Trophoblast cell (in vitro differentiated cells and primary cell): ENCODE measurements around the gene CHPT1.
"Not testable (repeated sequence)": the region's sequence is repeated elsewhere in the genome, so short reads cannot be mapped to it uniquely, and the experiment has no call there.

Source experiments
- DNase-seq, 2 donors: peaks; one replicate each; pipeline ENCODE4 v3.0.0-alpha.2; 2016
- H2AFZ ChIP-seq: 2 replicates; pipeline ENCODE4 v1.6.1; 2013; ENCODE audit warnings: low read length, moderate library complexity, mild to moderate bottlenecking; ENCODE audit not compliant: insufficient read depth, poor library complexity
- H2AK5ac ChIP-seq: 2 replicates; pipeline ENCODE4 v1.6.1; 2013; ENCODE audit warnings: mild to moderate bottlenecking, low read length
- H2BK120ac ChIP-seq: 2 replicates; pipeline ENCODE4 v1.6.1; 2013; ENCODE audit warnings: low read length, mild to moderate bottlenecking, moderate library complexity; ENCODE audit not compliant: insufficient read depth, poor library complexity
- H2BK12ac ChIP-seq: 2 replicates; pipeline ENCODE4 v1.6.1; 2013; ENCODE audit warnings: mild to moderate bottlenecking, low read length, moderate library complexity
- H2BK5ac ChIP-seq: 2 replicates; pipeline ENCODE4 v1.6.1; 2013; ENCODE audit warnings: low read length, low read depth, moderate library complexity, mild to moderate bottlenecking; ENCODE audit not compliant: poor library complexity
- H3K14ac ChIP-seq: 2 replicates; pipeline ENCODE4 v1.6.1; 2013; ENCODE audit warnings: mild to moderate bottlenecking, low read length
- H3K18ac ChIP-seq: 2 replicates; pipeline ENCODE4 v1.6.1; 2013; ENCODE audit warnings: mild to moderate bottlenecking, low read length
- H3K23ac ChIP-seq: 2 replicates; pipeline ENCODE4 v1.6.1; 2013; ENCODE audit warnings: low read length
- H3K27ac ChIP-seq: 2 replicates; pipeline ENCODE4 v1.5.1; 2013; ENCODE audit warnings: low read depth, mild to moderate bottlenecking, inconsistent platforms, low read length, moderate library complexity
- H3K27me3 ChIP-seq: 2 replicates; pipeline ENCODE4 v1.6.1; 2013; ENCODE audit warnings: inconsistent platforms, mild to moderate bottlenecking, low read length, moderate library complexity; ENCODE audit not compliant: insufficient read depth
- H3K36me3 ChIP-seq, 2 experiments: 1 replicate in 1 of 2; 2 replicates in 1 of 2; pipeline ENCODE4 v1.6.1; 2013; ENCODE audit warnings: low read length in 2 of 2, mild to moderate bottlenecking in 2 of 2, moderate library complexity in 1 of 2; ENCODE audit not compliant: insufficient read depth in 2 of 2, control insufficient read depth in 1 of 2
- H3K4ac ChIP-seq: 2 replicates; pipeline ENCODE4 v1.6.1; 2013; ENCODE audit warnings: low read depth, mild to moderate bottlenecking, low read length, moderate library complexity
- H3K4me1 ChIP-seq, 2 experiments: 1 replicate in 1 of 2; 2 replicates in 1 of 2; pipeline ENCODE4 v1.6.1; 2013; ENCODE audit warnings: low read length in 2 of 2, mild to moderate bottlenecking in 2 of 2, moderate library complexity in 1 of 2; ENCODE audit not compliant: insufficient read depth in 2 of 2, control insufficient read depth in 1 of 2
- H3K4me2 ChIP-seq: 2 replicates; pipeline ENCODE4 v1.6.1; 2013; ENCODE audit warnings: inconsistent platforms, mild to moderate bottlenecking, low read length, moderate library complexity
- H3K4me3 ChIP-seq: 2 replicates; pipeline ENCODE4 v1.5.1; 2013; ENCODE audit warnings: mild to moderate bottlenecking, low read depth, low read length, inconsistent platforms
- H3K79me1 ChIP-seq: one replicate; pipeline ENCODE4 v1.6.1; 2013; ENCODE audit warnings: low read length
- H3K79me2 ChIP-seq: 2 replicates; pipeline ENCODE4 v1.6.1; 2013; ENCODE audit warnings: low read length, mild to moderate bottlenecking; ENCODE audit not compliant: control insufficient read depth, insufficient read depth, poor library complexity
- H3K9ac ChIP-seq: 2 replicates; pipeline ENCODE4 v1.6.1; 2013; ENCODE audit warnings: mild to moderate bottlenecking, low read length
- H3K9me3 ChIP-seq: 2 replicates; pipeline ENCODE4 v1.6.1; 2013; ENCODE audit warnings: low read depth, mild to moderate bottlenecking, control low read depth, inconsistent platforms, low read length; ENCODE audit not compliant: insufficient read depth
- H4K12ac ChIP-seq: 2 replicates; pipeline ENCODE4 v1.6.1; 2013; ENCODE audit warnings: low read depth, mild to moderate bottlenecking, low read length, moderate library complexity
- H4K8ac ChIP-seq: 2 replicates; pipeline ENCODE4 v1.6.1; 2013; ENCODE audit warnings: low read depth, mild to moderate bottlenecking, low read length, moderate library complexity
- H4K91ac ChIP-seq: one replicate; pipeline ENCODE4 v1.6.1; 2013; ENCODE audit warnings: low read depth, mild to moderate bottlenecking, low read length, moderate library complexity
- WGBS: extraction: QIAGEN DNeasy Blood & Tissue Kit; methylation state at CpG from one replicate; pipeline ENCODE4 v1.1.7; 2013; ENCODE audit warnings: missing lambda C conversion rate; ENCODE audit not compliant: insufficient read length, insufficient coverage; ENCODE audit errors: extremely low coverage; 5-methylcytosine and 5-hydroxymethylcytosine counted together

CHPT1 gene

GRCh38 chr12:101675555-101675954 lies 21.9 kb upstream of the CHPT1 start:
- Histone ChIP-seq H3K79me2 (no peaks in the 10 kb centered on the region), H2BK12ac (no peak overlapping the region), H4K91ac (no peak overlapping the region), H3K4ac (no peak overlapping the region), H2AFZ (no peak overlapping the region), H3K27ac (no peak overlapping the region), H4K12ac (no peak overlapping the region), H2BK5ac (no peak overlapping the region), H3K27me3 (no peaks in the 10 kb centered on the region), H3K14ac (no peak overlapping the region), H3K4me3 (no peak overlapping the region), H3K9me3 (no peaks in the 10 kb centered on the region), H2AK5ac (no peak overlapping the region), H3K36me3 (no peaks in the 10 kb centered on the region), H3K9ac (no peak overlapping the region), H3K79me1 (no peaks in the 10 kb centered on the region), H3K4me2 (no peak overlapping the region), H2BK120ac (no peak overlapping the region), H3K18ac (no peak overlapping the region), H3K4me1 (no peaks in the 10 kb centered on the region), H3K23ac (no peak overlapping the region), H4K8ac (no peak overlapping the region)
- no peak for DNase-seq
- WGBS, result no CpG with 5 or more reads among the region's 2 CpGs

- no CpG with 5 or more reads among the region's 3 CpGs for WGBS
- DNase-seq, H2AFZ ChIP-seq, H2AK5ac ChIP-seq, H3K27me3 ChIP-seq, H3K9ac ChIP-seq, H2BK12ac ChIP-seq, H3K14ac ChIP-seq, H3K4me2 ChIP-seq, H3K9me3 ChIP-seq, H3K23ac ChIP-seq, H3K18ac ChIP-seq, H3K79me1 ChIP-seq, H3K4ac ChIP-seq, H3K4me1 ChIP-seq, H3K27ac ChIP-seq, H2BK120ac ChIP-seq, H4K12ac ChIP-seq, H3K79me2 ChIP-seq, H2BK5ac ChIP-seq, H3K4me3 ChIP-seq, H4K91ac ChIP-seq, H4K8ac ChIP-seq, H3K36me3 ChIP-seq: not testable (repeated sequence)
Measured at GRCh38 chr12:101676497-101676896, 20.9 kb upstream of the CHPT1 start.

- H2AK5ac ChIP-seq, result no peak overlapping the region
- H4K12ac ChIP-seq, result no peak overlapping the region
- H3K36me3 ChIP-seq, result no peaks in the 10 kb centered on the region
- H3K18ac ChIP-seq, result no peak overlapping the region
- no peaks in the 10 kb centered on the region for H3K79me1 ChIP-seq
- no peak overlapping the region for H2BK12ac ChIP-seq
- H3K4me2 ChIP-seq, result no peak overlapping the region
- no peaks in the 10 kb centered on the region for H3K4me1 ChIP-seq
- no peak overlapping the region for H4K8ac ChIP-seq
- no peak overlapping the region for H3K14ac ChIP-seq
- H2AFZ ChIP-seq, result no peak overlapping the region
- no peak overlapping the region for H3K4ac ChIP-seq
- no peak overlapping the region for H4K91ac ChIP-seq
- no peak overlapping the region for H3K27ac ChIP-seq
- no peaks in the 10 kb centered on the region for H3K27me3 ChIP-seq
- no peak overlapping the region for H3K4me3 ChIP-seq
- no peak for DNase-seq
- no peaks in the 10 kb centered on the region for H3K9me3 ChIP-seq
- no peak overlapping the region for H3K23ac ChIP-seq
- H2BK5ac ChIP-seq, result no peak overlapping the region
- H3K9ac ChIP-seq, result no peak overlapping the region
- H2BK120ac ChIP-seq, result no peak overlapping the region
- H3K79me2 ChIP-seq, result no peaks in the 10 kb centered on the region
Measured at GRCh38 chr12:101678081-101678480, 19.4 kb upstream of the CHPT1 start.

GRCh38 chr12:101680240-101680639 lies 17.2 kb upstream of the CHPT1 start:
- no peak overlapping the region for H2BK5ac ChIP-seq
- H3K27me3 ChIP-seq, result no peaks in the 10 kb centered on the region
- no peak overlapping the region for H2AFZ ChIP-seq
- no peak overlapping the region for H3K4ac ChIP-seq
- H3K9ac ChIP-seq, result no peak overlapping the region
- no peak overlapping the region for H4K8ac ChIP-seq
- no peak overlapping the region for H2BK120ac ChIP-seq
- H3K79me2 ChIP-seq, result no peaks in the 10 kb centered on the region
- H3K4me2 ChIP-seq, result no peak overlapping the region
- H3K23ac ChIP-seq, result no peak overlapping the region
- no peak overlapping the region for H3K18ac ChIP-seq
- no peak overlapping the region for H3K4me3 ChIP-seq
- no peaks in the 10 kb centered on the region for H3K79me1 ChIP-seq
- no CpG with 5 or more reads among the region's 3 CpGs for WGBS
- no peak overlapping the region for H2AK5ac ChIP-seq
- H3K9me3 ChIP-seq, result no peaks in the 10 kb centered on the region
- no peak overlapping the region for H3K27ac ChIP-seq
- no peak overlapping the region for H4K91ac ChIP-seq
- H2BK12ac ChIP-seq, result no peak overlapping the region
- no peaks in the 10 kb centered on the region for H3K4me1 ChIP-seq
- H4K12ac ChIP-seq, result no peak overlapping the region
- no peaks in the 10 kb centered on the region for H3K36me3 ChIP-seq
- H3K14ac ChIP-seq, result no peak overlapping the region
- no peak for DNase-seq

- Histone ChIP-seq H3K36me3 (no peaks in the 10 kb centered on the region), H3K4ac (no peak overlapping the region), H3K27me3 (no peaks in the 10 kb centered on the region), H3K79me1 (no peaks in the 10 kb centered on the region), H3K27ac (no peak overlapping the region), H2BK5ac (no peak overlapping the region), H2BK120ac (no peak overlapping the region), H3K4me2 (no peak overlapping the region), H2BK12ac (no peak overlapping the region), H3K9me3 (no peaks in the 10 kb centered on the region), H3K4me1 (no peaks in the 10 kb centered on the region), H4K12ac (no peak overlapping the region), H3K4me3 (no peak overlapping the region), H2AK5ac (no peak overlapping the region), H2AFZ (no peak overlapping the region), H3K14ac (no peak overlapping the region), H3K18ac (no peak overlapping the region), H4K91ac (no peak overlapping the region), H3K9ac (no peak overlapping the region), H4K8ac (no peak overlapping the region), H3K23ac (no peak overlapping the region), H3K79me2 (no peaks in the 10 kb centered on the region)
- no peak for DNase-seq
Measured at GRCh38 chr12:101680647-101681046, 16.8 kb upstream of the CHPT1 start.
